H1 (cell line): ENCODE results near the gene FMNL2. TPM values are rescaled to one million over a fixed set of nuclear protein-coding genes. Genes with fewer than 3 reads are reported as not detected.

Source experiments
- CTCF ChIA-PET: fragments of 300-600 bp; sonication (Branson Sonifier 250); formaldehyde crosslinking; loops from one replicate; lab custom pipeline; 2021; ENCODE audit not compliant: partially characterized antibody; lab: Charles Lee
- POLR2A ChIA-PET: fragments of 300-600 bp; sonication (Branson Sonifier 250); formaldehyde crosslinking; loops from one replicate; lab custom pipeline; 2021; ENCODE audit warnings: inconsistent platforms; ENCODE audit not compliant: partially characterized antibody; lab: Charles Lee
- DNase-seq, 2 experiments: peaks; one replicate each; pipeline versions ENCODE4 v3.0.0 to v3.0.0-alpha.2; 2010 to 2022; ENCODE audit warnings: low spot score in 2 of 2, low read depth in 1 of 2, mixed read lengths in 1 of 2
- FAIRE-seq: peaks from 2 replicates; lab custom pipeline; 2011; peaks lifted over from hg19 to GRCh38; lab: Jason Lieb, UNC
- H2AFZ ChIP-seq: 2 replicates; pipeline ENCODE4 v1.8.1; 2012; ENCODE audit warnings: low read length, inconsistent platforms
- H2AK5ac ChIP-seq: 2 replicates; pipeline ENCODE4 v1.6.1; 2013; ENCODE audit warnings: low read depth, low read length
- H2BK120ac ChIP-seq: replicated peaks from 2 replicates; pipeline ENCODE3; 2013; ENCODE audit warnings: low read depth, low read length, inconsistent platforms
- H2BK12ac ChIP-seq: 2 replicates; pipeline ENCODE4 v1.6.1; 2013; ENCODE audit warnings: low read depth, low read length
- H2BK15ac ChIP-seq: 2 replicates; pipeline ENCODE4 v1.6.1; 2013; ENCODE audit warnings: low read length
- H2BK20ac ChIP-seq: 2 replicates; pipeline ENCODE4 v1.6.1; 2013; ENCODE audit warnings: low read length
- H2BK5ac ChIP-seq: 2 replicates; pipeline ENCODE4 v1.6.1; 2013; ENCODE audit warnings: low read depth, low read length
- H3K14ac ChIP-seq: 2 replicates; pipeline ENCODE4 v1.6.1; 2013; ENCODE audit warnings: inconsistent platforms; ENCODE audit not compliant: insufficient read length
- H3K18ac ChIP-seq: 2 replicates; pipeline ENCODE4 v1.6.1; 2013; ENCODE audit warnings: low read length; ENCODE audit errors: extremely low read depth
- H3K23ac ChIP-seq: 2 replicates; pipeline ENCODE4 v1.6.1; 2013; ENCODE audit warnings: inconsistent platforms; ENCODE audit not compliant: insufficient read length
- H3K23me2 ChIP-seq: 2 replicates; pipeline ENCODE4 v1.6.1; 2013; ENCODE audit warnings: low read depth, low read length
- H3K27ac ChIP-seq: 2 replicates; pipeline ENCODE4 v1.6.1; 2011; ENCODE audit warnings: low read depth, low read length, inconsistent platforms
- H3K27me3 ChIP-seq, 4 experiments: replicated peaks in 1 of 4; 1 replicate in 1 of 4; 2 replicates in 3 of 4; pipeline versions ENCODE4 v1.6.1 to v1.8.1; 2011 to 2013; ENCODE audit warnings: low read length in 3 of 4, mild to moderate bottlenecking in 3 of 4, inconsistent platforms in 2 of 4, mixed read lengths in 2 of 4, moderate library complexity in 1 of 4; ENCODE audit not compliant: control insufficient read depth in 3 of 4, insufficient read depth in 3 of 4; ENCODE audit errors: extremely low read depth in 1 of 4
- H3K36me3 ChIP-seq, 4 experiments: 2 replicates each; pipeline versions ENCODE4 v1.6.1 to v1.8.1; 2011 to 2013; ENCODE audit warnings: mild to moderate bottlenecking in 4 of 4, low read length in 3 of 4, moderate library complexity in 2 of 4, control low read depth in 1 of 4, inconsistent platforms in 1 of 4; ENCODE audit not compliant: insufficient read depth in 4 of 4, control insufficient read depth in 2 of 4
- H3K4ac ChIP-seq: replicated peaks from 2 replicates; pipeline ENCODE3; 2013; ENCODE audit warnings: low read length, low read depth, mixed read lengths, inconsistent platforms; ENCODE audit not compliant: insufficient read length
- H3K4me1 ChIP-seq, 4 experiments: replicated peaks in 1 of 4; 1 replicate in 1 of 4; 2 replicates in 3 of 4; pipeline versions ENCODE4 v1.6.1 to v1.8.1; 2011 to 2013; ENCODE audit warnings: low read length in 3 of 4, inconsistent platforms in 2 of 4, mixed read lengths in 1 of 4; ENCODE audit not compliant: insufficient read depth in 4 of 4, control insufficient read depth in 3 of 4
- H3K4me2 ChIP-seq, 2 experiments: 2 replicates each; pipeline versions ENCODE4 v1.6.1 to v1.8.1; 2011 to 2013; ENCODE audit warnings: low read depth in 2 of 2, low read length in 2 of 2, control low read depth in 1 of 2, inconsistent platforms in 1 of 2, mild to moderate bottlenecking in 1 of 2; ENCODE audit not compliant: insufficient read depth in 1 of 2
- H3K4me3 ChIP-seq, 4 experiments: fragments of 200-600, 300-600 bp in 1 of 4; sonication (generic), shearing (Covaris generic), sonication (Bioruptor Twin) in 1 of 4; 2 replicates each; pipeline versions ENCODE4 v1.5.1 to v1.8.1; 2011 to 2016; ENCODE audit warnings: low read length in 4 of 4, low read depth in 3 of 4, control low read depth in 2 of 4, inconsistent platforms in 2 of 4, mild to moderate bottlenecking in 2 of 4, mixed read lengths in 1 of 4, moderate library complexity in 1 of 4; ENCODE audit not compliant: insufficient read depth in 2 of 4; ENCODE audit errors: extremely low read depth in 1 of 4
- H3K56ac ChIP-seq: replicated peaks from 2 replicates; pipeline ENCODE3; 2013; ENCODE audit warnings: low read depth, mild to moderate bottlenecking, mixed read lengths, low read length, inconsistent platforms; ENCODE audit not compliant: insufficient read length
- H3K79me1 ChIP-seq: 2 replicates; pipeline ENCODE4 v1.6.1; 2013; ENCODE audit warnings: low read depth, low read length, control low read depth
- H3K79me2 ChIP-seq, 2 experiments: 2 replicates each; pipeline versions ENCODE4 v1.6.1 to v1.8.1; 2012 to 2013; ENCODE audit warnings: low read length in 2 of 2, mild to moderate bottlenecking in 2 of 2, inconsistent platforms in 1 of 2; ENCODE audit not compliant: insufficient read depth in 2 of 2, control insufficient read depth in 1 of 2
- H3K9ac ChIP-seq, 4 experiments: replicated peaks in 1 of 4; 1 replicate in 1 of 4; 2 replicates in 3 of 4; pipeline versions ENCODE4 v1.6.1 to v1.8.1; 2011 to 2013; ENCODE audit warnings: low read depth in 3 of 4, low read length in 3 of 4, control low read depth in 2 of 4, mild to moderate bottlenecking in 2 of 4, moderate library complexity in 2 of 4, inconsistent platforms in 1 of 4; ENCODE audit errors: extremely low read depth in 1 of 4
- H3K9me3 ChIP-seq, 2 experiments: 2 replicates each; pipeline versions ENCODE4 v1.6.1 to v1.8.1; 2012 to 2013; ENCODE audit warnings: mild to moderate bottlenecking in 2 of 2, moderate library complexity in 2 of 2, control low read depth in 1 of 2, inconsistent platforms in 1 of 2, low read depth in 1 of 2, low read length in 1 of 2, mixed read lengths in 1 of 2; ENCODE audit not compliant: insufficient read depth in 2 of 2
- H4K20me1 ChIP-seq, 2 experiments: replicated peaks in 1 of 2; 2 replicates each; pipeline versions ENCODE3 to v1.8.1; 2011 to 2013; ENCODE audit warnings: inconsistent platforms in 2 of 2, low read length in 2 of 2, mild to moderate bottlenecking in 1 of 2; ENCODE audit not compliant: insufficient read depth in 2 of 2, control insufficient read depth in 1 of 2
- H4K5ac ChIP-seq: 2 replicates; pipeline ENCODE4 v1.6.1; 2013; ENCODE audit warnings: low read length, low read depth, mixed read lengths, inconsistent platforms; ENCODE audit not compliant: insufficient read length
- H4K8ac ChIP-seq: 2 replicates; pipeline ENCODE4 v1.8.0; 2013; ENCODE audit warnings: mild to moderate bottlenecking, moderate library complexity, low read length, inconsistent platforms; ENCODE audit not compliant: insufficient read depth; ENCODE audit errors: extremely low read depth
- H4K91ac ChIP-seq: replicated peaks from 2 replicates; pipeline ENCODE3; 2013; ENCODE audit warnings: low read length, mixed read lengths, inconsistent platforms; ENCODE audit not compliant: insufficient read length
- ASH2L ChIP-seq: fragments of 200-600, 300-600 bp; sonication (generic); IDR thresholded peaks from one replicate; pipeline ENCODE4 v1.7.1; 2017; ENCODE audit warnings: low read length
- BRCA1 ChIP-seq: IDR thresholded peaks from 2 replicates; pipeline ENCODE4 v1.6.1; 2012; ENCODE audit warnings: low read depth, low read length, improper control_type of control experiment
- CEBPB ChIP-seq: IDR thresholded peaks from 2 replicates; pipeline ENCODE4 v1.6.1; 2012; ENCODE audit warnings: low read depth, low read length
- E2F6 ChIP-seq: IDR thresholded peaks from 2 replicates; pipeline ENCODE4 v1.6.1; 2012; ENCODE audit warnings: inconsistent platforms
- FOSL1 ChIP-seq: IDR thresholded peaks from 2 replicates; pipeline ENCODE4 v1.6.1; 2011; ENCODE audit warnings: mild to moderate bottlenecking, low read depth, low read length, moderate library complexity; ENCODE audit not compliant: insufficient read depth
- PHF8 ChIP-seq: fragments of 200-600 bp; sonication (generic); conservative IDR thresholded peaks from 2 replicates; pipeline ENCODE4 v1.7.1; 2012; ENCODE audit warnings: low read depth, mild to moderate bottlenecking, inconsistent platforms, low read length, moderate library complexity
- POU5F1 ChIP-seq: IDR thresholded peaks from 2 replicates; pipeline ENCODE4 v1.6.1; 2011; ENCODE audit warnings: low read depth, mild to moderate bottlenecking, low read length, moderate library complexity
- RNF2 ChIP-seq: fragments of 200-900, 300-1000 bp; sonication (generic); IDR thresholded peaks from 2 replicates; pipeline ENCODE4 v1.7.1; 2016; ENCODE audit warnings: borderline replicate concordance, low read depth, mild to moderate bottlenecking, antibody characterized with exemption, low read length; ENCODE audit not compliant: poor library complexity, severe bottlenecking; ENCODE audit errors: missing control alignments
- SIN3A ChIP-seq, 2 experiments: IDR thresholded peaks in 1 of 2; conservative IDR thresholded peaks in 1 of 2; 2 replicates each; pipeline ENCODE4 v1.6.1; 2011 to 2012; ENCODE audit warnings: low read length in 2 of 2, improper control_type of control experiment in 1 of 2, low read depth in 1 of 2, mild to moderate bottlenecking in 1 of 2
- SRF ChIP-seq: IDR thresholded peaks from 2 replicates; pipeline ENCODE4 v1.6.1; 2011; ENCODE audit warnings: mild to moderate bottlenecking, low read depth, low read length, moderate library complexity
- TAF1 ChIP-seq: IDR thresholded peaks from 2 replicates; pipeline ENCODE4 v1.6.1; 2011; ENCODE audit warnings: mild to moderate bottlenecking, low read depth, low read length
- TAF7 ChIP-seq: optimal IDR thresholded peaks from 2 replicates; pipeline ENCODE3; 2011; ENCODE audit warnings: low read depth, mild to moderate bottlenecking, inconsistent platforms, low read length, moderate library complexity, borderline replicate concordance
- WGBS, 2 experiments: shearing (Covaris generic) in 1 of 2; methylation state at CpG; one replicate each; pipeline versions ENCODE4 v1.1.6 to v1.1.7; 2013 to 2015; ENCODE audit warnings: low lambda C conversion rate in 2 of 2, mixed read lengths in 2 of 2, inconsistent platforms in 1 of 2, low coverage in 1 of 2, missing lambda C conversion rate in 1 of 2; ENCODE audit not compliant: insufficient replicate concordance in 2 of 2, insufficient coverage in 1 of 2, insufficient read length in 1 of 2; ENCODE audit errors: extremely low coverage in 1 of 2, missing lambda C conversion rate in 1 of 2; 5-methylcytosine and 5-hydroxymethylcytosine counted together
- polyA plus RNA-seq, 7 experiments: library from polyadenylated mRNA; depleted of rRNA in 3 of 7; stranded (reverse) in 5 of 7; unstranded in 2 of 7; fragments of >200 nt in 5 of 7; fragments of 200-250 nt in 2 of 7; gene quantifications; 1 replicate in 5 of 7; 2 replicates in 1 of 7; 4 replicates in 1 of 7; pipeline versions ENCODE4 v1.2.1 to v1.2.3, GENCODE V29; 2011 to 2013; ENCODE audit warnings: missing spikeins in 2 of 7, mixed read lengths in 2 of 7
- total RNA-seq: library from RNA; stranded (reverse); fragmentation: NEBNext Ultra II Directional; extraction: Animal tissue kit (Norgen Biotek cat#: 25700); gene quantifications from 2 replicates; pipeline ENCODE4 v1.2.1, GENCODE V29; 2021
- TF ChIP-seq, protein P1 (sequence below): IDR thresholded peaks from 2 replicates; pipeline ENCODE4 v1.6.1; 2012; ENCODE audit warnings: inconsistent platforms

The FMNL2 gene
- total and polyA plus RNA-seq, 2 of the 8 experiments (the other 6 are each of a cell fraction or from before 2014, with no cell fraction given), result 15.5 to 45.1 TPM

DNA sequence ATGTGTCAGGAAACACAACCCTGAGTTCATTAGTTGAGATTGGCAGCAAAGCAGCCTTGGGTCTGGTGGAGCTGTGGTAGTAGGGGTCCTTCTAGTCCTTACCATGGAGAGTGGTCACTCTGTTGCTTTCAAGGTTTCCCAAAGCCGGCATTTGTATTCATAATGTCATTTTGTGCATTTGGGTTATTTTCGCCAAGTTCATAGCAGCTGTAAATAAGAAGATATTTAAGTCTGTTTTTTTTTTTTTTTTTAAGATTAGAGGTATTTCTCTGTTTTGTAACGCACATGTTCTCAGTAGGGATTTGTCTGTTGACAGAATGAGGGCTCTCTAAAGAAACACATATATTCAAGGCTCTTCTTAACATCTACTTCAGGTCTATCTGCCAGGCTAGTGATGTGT lies 268.2 kb downstream of the FMNL2 start:
- ChIA-PET CTCF (interaction anchor here (3.0 kb wide), 1 partner anchor 33 kb away, joined by 8 read pairs; no protein-coding TSS in a partner anchor), POLR2A (interaction anchor here (0.6 kb wide), 1 partner anchor 10 kb away, joined by 3 read pairs; no protein-coding TSS in a partner anchor)
- Histone ChIP-seq H3K9me3 (no peaks in the 10 kb centered on the region), H2BK12ac (no peak overlapping the region), H2BK20ac (no peak overlapping the region), H3K4me2 (no peak overlapping the region), H3K79me2 (no peaks in the 10 kb centered on the region), H2AK5ac (no peak overlapping the region), H4K20me1 (no peaks in the 10 kb centered on the region), H3K27me3 (no peaks in the 10 kb centered on the region), H3K9ac (no peak overlapping the region), H2BK120ac (no peak overlapping the region), H4K5ac (no peak overlapping the region), H4K91ac (no peak overlapping the region), H3K36me3 (peaks cover 0 to 11% (median 3%) of the 10 kb centered on the region in 4 experiments; a peak in 4 of 8 replicates), H3K23me2 (no peaks in the 10 kb centered on the region), H3K4me3 (no peak overlapping the region), H3K27ac (no peak overlapping the region), H2BK5ac (no peak overlapping the region), H3K14ac (no peak overlapping the region), H3K4ac (no peak overlapping the region), H3K79me1 (no peaks in the 10 kb centered on the region; the same call in 1 of the 2 replicates), H2AFZ (no peak overlapping the region), H3K56ac (no peak overlapping the region), H3K23ac (no peak overlapping the region), H2BK15ac (no peak overlapping the region), H3K18ac (no peak overlapping the region), H3K4me1 (peaks cover 0 to 7% (median 3%) of the 10 kb centered on the region in 4 experiments; a peak in 2 of 7 replicates), H4K8ac (no peak overlapping the region)
- FAIRE-seq, result no peak
- DNase-seq, result no peak
- 88% methylated on average over 3 of the region's 3 CpGs; no CpG with 5 or more reads in 1 of the 2 experiments for WGBS, 2 experiments
- TF ChIP-seq, protein P1, sequence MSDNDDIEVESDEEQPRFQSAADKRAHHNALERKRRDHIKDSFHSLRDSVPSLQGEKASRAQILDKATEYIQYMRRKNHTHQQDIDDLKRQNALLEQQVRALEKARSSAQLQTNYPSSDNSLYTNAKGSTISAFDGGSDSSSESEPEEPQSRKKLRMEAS, result no peak
- TF ChIP-seq CEBPB (no peak), PHF8 (no peak), ASH2L (no peak), E2F6 (no peak), TAF7 (no peak), SRF (no peak), TAF1 (no peak), BRCA1 (no peak), POU5F1 (no peak), RNF2 (no peak), SIN3A (conservative IDR thresholded peaks at IDR 0.05 in 1 of 2, IDR thresholded peaks at IDR 0.05 in 1 of 2; ENCODE audit: low read depth in 1 of 2, low read length in 2 of 2) (no peak), FOSL1 (no peak)
